ENCODE data around the gene NCR3LG1. TPM values are rescaled to one million over a fixed set of nuclear protein-coding genes. Genes with fewer than 3 reads are reported as not detected.

The NCR3LG1 gene
- total RNA-seq, 4 donors from 2014 or later = 4.6 to 7.4 (median 6.3) TPM

DNA sequence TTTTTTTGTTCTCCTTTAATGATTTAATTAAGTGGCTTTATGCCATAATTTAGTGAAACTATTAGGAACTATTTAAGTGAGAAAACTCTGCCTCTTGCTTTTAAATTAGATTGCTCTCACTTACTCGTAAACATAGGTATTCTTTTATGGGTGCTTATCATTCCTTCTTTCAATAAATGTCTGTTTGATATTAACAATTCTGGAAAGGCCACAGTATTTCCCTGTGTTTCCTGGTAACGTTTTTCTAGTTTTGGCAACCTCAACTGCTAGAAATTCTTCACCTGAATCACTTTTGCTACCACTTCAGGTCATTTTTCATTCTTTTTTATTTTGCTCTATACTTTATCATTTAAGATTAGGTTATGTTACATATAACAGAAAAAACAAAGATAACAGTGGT lies 19.9 kb upstream of the NCR3LG1 start:
- TF ChIP-seq POLR2AphosphoS5 (IDR thresholded peaks at IDR 0.05) (no peak), POLR2A (IDR thresholded peaks at IDR 0.05) (no peak), EP300 (IDR thresholded peaks at IDR 0.05) (no peak)
- TF ChIP-seq, protein P1, sequence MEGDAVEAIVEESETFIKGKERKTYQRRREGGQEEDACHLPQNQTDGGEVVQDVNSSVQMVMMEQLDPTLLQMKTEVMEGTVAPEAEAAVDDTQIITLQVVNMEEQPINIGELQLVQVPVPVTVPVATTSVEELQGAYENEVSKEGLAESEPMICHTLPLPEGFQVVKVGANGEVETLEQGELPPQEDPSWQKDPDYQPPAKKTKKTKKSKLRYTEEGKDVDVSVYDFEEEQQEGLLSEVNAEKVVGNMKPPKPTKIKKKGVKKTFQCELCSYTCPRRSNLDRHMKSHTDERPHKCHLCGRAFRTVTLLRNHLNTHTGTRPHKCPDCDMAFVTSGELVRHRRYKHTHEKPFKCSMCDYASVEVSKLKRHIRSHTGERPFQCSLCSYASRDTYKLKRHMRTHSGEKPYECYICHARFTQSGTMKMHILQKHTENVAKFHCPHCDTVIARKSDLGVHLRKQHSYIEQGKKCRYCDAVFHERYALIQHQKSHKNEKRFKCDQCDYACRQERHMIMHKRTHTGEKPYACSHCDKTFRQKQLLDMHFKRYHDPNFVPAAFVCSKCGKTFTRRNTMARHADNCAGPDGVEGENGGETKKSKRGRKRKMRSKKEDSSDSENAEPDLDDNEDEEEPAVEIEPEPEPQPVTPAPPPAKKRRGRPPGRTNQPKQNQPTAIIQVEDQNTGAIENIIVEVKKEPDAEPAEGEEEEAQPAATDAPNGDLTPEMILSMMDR (IDR thresholded peaks at IDR 0.05) = no peak
- H3K27me3 ChIP-seq = no peaks in the 10 kb centered on the region
- H3K4me3 ChIP-seq = no peak overlapping the region
- no peak for DNase-seq (ENCODE audit: low spot score in 2 of 2)
- no peaks in the 10 kb centered on the region for H3K9me3 ChIP-seq
- peaks cover 29% of the 10 kb centered on the region for H3K36me3 ChIP-seq
- H3K27ac ChIP-seq = no peak overlapping the region
- 59% methylated on average over 2 of the region's 2 CpGs for WGBS
- no peaks in the 10 kb centered on the region for H3K4me1 ChIP-seq

DNA sequence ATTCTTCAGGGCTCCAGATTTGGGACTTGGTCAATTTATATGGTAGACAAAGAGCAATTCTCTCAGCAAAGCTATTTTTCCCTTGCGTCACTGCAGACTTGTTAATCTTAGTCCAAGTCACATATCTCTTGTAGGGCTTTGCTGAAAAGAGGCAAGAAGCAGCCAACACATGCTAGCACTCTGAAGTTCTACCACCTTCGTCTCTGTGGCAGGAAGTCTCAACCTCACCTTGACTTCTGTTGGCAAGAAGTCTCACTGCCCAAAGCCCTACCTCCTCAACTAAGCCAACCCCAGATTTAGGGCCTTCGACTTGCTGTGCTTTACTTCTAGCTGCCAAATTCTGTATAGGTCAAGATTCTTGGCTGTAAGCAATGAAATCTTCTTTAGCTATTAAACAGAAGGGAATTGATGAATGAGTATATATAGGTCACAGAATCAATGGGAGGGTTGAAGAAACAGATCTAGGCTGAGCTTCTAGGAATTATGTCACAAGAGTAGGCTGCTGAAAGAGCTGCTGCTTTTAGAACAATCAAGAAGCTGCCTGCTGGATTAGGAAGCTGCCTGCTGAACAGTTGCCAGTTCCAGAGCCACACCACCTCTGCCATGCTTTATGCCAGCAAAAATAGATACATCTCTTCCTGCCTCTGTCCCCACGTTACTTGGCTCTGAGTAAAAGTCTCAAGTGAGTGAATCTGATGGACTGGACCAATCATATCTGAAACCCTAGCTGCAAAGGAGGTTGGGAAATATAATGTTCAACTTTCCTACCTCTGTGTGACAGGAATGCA lies 17.6 kb upstream of the NCR3LG1 start:
- no peaks in the 10 kb centered on the region for H3K4me1 ChIP-seq
- H3K4me3 ChIP-seq = no peak overlapping the region
- no peak overlapping the region for H3K27ac ChIP-seq
- H3K9me3 ChIP-seq = no peaks in the 10 kb centered on the region
- no peaks in the 10 kb centered on the region for H3K27me3 ChIP-seq
- H3K36me3 ChIP-seq = peaks cover 22% of the 10 kb centered on the region
- no peak for DNase-seq (ENCODE audit: low spot score in 2 of 2)
- 88% methylated on average over 4 of the region's 4 CpGs for WGBS
- TF ChIP-seq POLR2AphosphoS5 (IDR thresholded peaks at IDR 0.05) (no peak), POLR2A (IDR thresholded peaks at IDR 0.05) (no peak), EP300 (IDR thresholded peaks at IDR 0.05) (no peak)
- TF ChIP-seq, protein P1 (IDR thresholded peaks at IDR 0.05) = no peak

DNA sequence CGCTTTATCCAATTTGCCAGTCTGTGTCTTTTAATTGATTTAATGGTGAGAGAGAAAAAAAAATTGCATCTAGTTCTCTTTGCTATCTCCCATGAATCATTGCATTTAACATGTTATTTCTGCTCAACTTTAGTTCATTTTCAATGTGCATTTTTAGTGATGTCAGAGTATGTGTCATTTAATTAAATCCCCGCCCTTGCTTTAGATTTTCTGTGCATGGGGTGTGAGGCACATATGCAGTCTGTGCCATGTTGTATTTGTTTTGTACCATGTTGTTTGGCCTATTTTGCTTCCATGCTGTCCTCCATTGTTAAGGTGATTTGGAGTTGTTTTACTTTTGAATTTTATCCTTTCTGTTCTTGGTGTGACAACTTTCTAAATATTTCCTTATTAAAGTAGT lies 8.3 kb upstream of the NCR3LG1 start:
- no peaks in the 10 kb centered on the region for H3K9me3 ChIP-seq
- H3K36me3 ChIP-seq = no peaks in the 10 kb centered on the region
- TF ChIP-seq, protein P1 (IDR thresholded peaks at IDR 0.05) = no peak
- TF ChIP-seq POLR2A (IDR thresholded peaks at IDR 0.05) (no peak), POLR2AphosphoS5 (IDR thresholded peaks at IDR 0.05) (no peak)
- H3K4me1 ChIP-seq = no peaks in the 10 kb centered on the region
- no peak for DNase-seq (ENCODE audit: low spot score in 2 of 2)
- H3K27me3 ChIP-seq = no peaks in the 10 kb centered on the region
- H3K4me3 ChIP-seq = no peak overlapping the region
- 100% methylated on average over 2 of the region's 2 CpGs for WGBS
- H3K27ac ChIP-seq = no peak overlapping the region

DNA sequence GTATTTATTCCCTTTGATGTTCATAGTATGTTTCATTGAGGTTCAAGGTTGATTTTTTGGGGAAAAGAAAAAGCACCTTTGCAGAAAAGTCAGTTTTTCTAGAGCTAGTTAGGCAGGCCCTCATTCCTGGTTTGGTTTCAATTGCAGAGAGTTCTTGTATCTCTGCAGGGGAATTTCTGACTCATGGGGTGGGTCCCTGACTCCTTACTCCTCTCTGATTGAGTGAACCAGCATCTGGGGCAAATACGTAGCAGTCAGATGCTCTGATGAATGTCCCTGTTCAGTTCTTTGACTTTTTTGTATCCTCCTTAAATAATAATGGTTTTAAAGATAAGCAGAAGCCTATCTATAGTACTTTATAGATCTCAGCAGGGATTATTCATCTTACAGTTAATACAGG lies 7.7 kb upstream of the NCR3LG1 start:
- no peaks in the 10 kb centered on the region for H3K27me3 ChIP-seq
- TF ChIP-seq POLR2AphosphoS5 (IDR thresholded peaks at IDR 0.05) = no peak
- no peak for TF ChIP-seq EP300 (IDR thresholded peaks at IDR 0.05)
- TF ChIP-seq, protein P1 (IDR thresholded peaks at IDR 0.05) = no peak
- no peak for TF ChIP-seq POLR2A (IDR thresholded peaks at IDR 0.05)
- no peaks in the 10 kb centered on the region for H3K9me3 ChIP-seq
- DNase-seq (ENCODE audit: low spot score in 2 of 2) = no peak
- H3K4me1 ChIP-seq = no peaks in the 10 kb centered on the region
- no peaks in the 10 kb centered on the region for H3K36me3 ChIP-seq
- no peak overlapping the region for H3K4me3 ChIP-seq
- H3K27ac ChIP-seq = no peak overlapping the region
- 83% methylated on average over 1 of the region's 1 CpG for WGBS

DNA sequence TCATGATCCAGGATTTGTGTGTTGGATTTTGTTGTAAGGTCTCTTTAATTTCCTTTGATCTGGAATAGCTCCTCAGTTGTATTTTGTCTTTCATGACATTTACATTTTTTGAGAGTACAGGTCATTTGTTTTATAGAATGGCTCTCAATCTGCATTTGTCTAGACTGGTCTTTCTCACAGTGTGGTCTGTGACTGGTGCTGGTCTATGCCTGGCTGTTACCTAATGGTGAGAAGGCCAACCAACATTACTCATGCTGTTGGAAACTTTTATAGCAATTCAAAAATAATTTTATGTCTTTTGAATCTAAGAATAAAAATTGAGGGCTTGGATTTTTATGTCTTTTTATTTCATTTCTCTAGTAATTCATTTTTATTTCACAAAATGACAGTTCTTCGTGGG lies 3.9 kb upstream of the NCR3LG1 start:
- no peak for TF ChIP-seq EP300 (IDR thresholded peaks at IDR 0.05)
- TF ChIP-seq POLR2A (IDR thresholded peaks at IDR 0.05) = no peak
- TF ChIP-seq, protein P1 (IDR thresholded peaks at IDR 0.05) = no peak
- no peak for TF ChIP-seq POLR2AphosphoS5 (IDR thresholded peaks at IDR 0.05)
- no peaks in the 10 kb centered on the region for H3K36me3 ChIP-seq
- no peaks in the 10 kb centered on the region for H3K9me3 ChIP-seq
- H3K4me1 ChIP-seq = peaks cover 13% of the 10 kb centered on the region
- no peak for DNase-seq (ENCODE audit: low spot score in 2 of 2)
- no peak overlapping the region for H3K27ac ChIP-seq
- no peak overlapping the region for H3K4me3 ChIP-seq
- WGBS = 57% methylated on average over 1 of the region's 1 CpG
- H3K27me3 ChIP-seq = no peaks in the 10 kb centered on the region

Data from suprapubic skin (tissue), 4 donors.